ENCODE results near the gene EGFL7. TPM values are rescaled to one million over a fixed set of nuclear protein-coding genes. Genes with fewer than 3 reads are reported as not detected.
A peak's percentile ranks its signal among the peaks of the same experiment; 100 is the strongest.

EGFL7 gene
- total and polyA plus RNA-seq, 2 of the 8 experiments (the other 6 are each of a cell fraction or from before 2014, with no cell fraction given): 37.8 to 53.4 TPM

- no peak overlapping the region for H3K4ac ChIP-seq (replicated peaks; ENCODE audit: insufficient read length, low read depth, low read length)
- H2BK15ac ChIP-seq (ENCODE audit: low read length): peak overlapping the region; percentile 46; the same call in 1 of the 2 replicates
- no peak overlapping the region for H3K9ac ChIP-seq (replicated peaks in 1 of 4; ENCODE audit: extremely low read depth in 1 of 4, low read depth in 3 of 4, low read length in 3 of 4)
- no peak overlapping the region for H3K23ac ChIP-seq (ENCODE audit: insufficient read length)
- no peaks in the 10 kb centered on the region for H3K79me1 ChIP-seq (ENCODE audit: low read depth, low read length)
- no peaks in the 10 kb centered on the region for H3K9me3 ChIP-seq (ENCODE audit: insufficient read depth in 2 of 2, low read depth in 1 of 2, low read length in 1 of 2)
- no peaks in the 10 kb centered on the region for H4K20me1 ChIP-seq (replicated peaks in 1 of 2; ENCODE audit: control insufficient read depth in 1 of 2, insufficient read depth in 2 of 2, low read length in 2 of 2)
- H3K27me3 ChIP-seq (replicated peaks in 1 of 4; ENCODE audit: control insufficient read depth in 3 of 4, extremely low read depth in 1 of 4, insufficient read depth in 3 of 4, low read length in 3 of 4): no peaks in the 10 kb centered on the region
- peak overlapping the region; percentile 71; the same call in 1 of the 2 replicates for H2BK5ac ChIP-seq (ENCODE audit: low read depth, low read length)
- H3K18ac ChIP-seq (ENCODE audit: extremely low read depth, low read length): no peak overlapping the region; the same call in 1 of the 2 replicates
- H4K5ac ChIP-seq (ENCODE audit: insufficient read length, low read depth, low read length): no peak overlapping the region
- POLR2A ChIA-PET (ENCODE audit: partially characterized antibody): interaction anchor here (0.8 to 1.4 kb wide), 4 partner anchors 24 to 120 kb away, joined by 3 read pairs; no protein-coding TSS in a partner anchor
- H2BK120ac ChIP-seq (replicated peaks; ENCODE audit: low read depth, low read length): no peak overlapping the region
- H2BK20ac ChIP-seq (ENCODE audit: low read length): no peak overlapping the region
- H3K4me2 ChIP-seq (ENCODE audit: insufficient read depth in 1 of 2, low read depth in 2 of 2, low read length in 2 of 2): no peak overlapping the region
- DNase-seq (ENCODE audit: low read depth in 1 of 2, low spot score in 2 of 2): peak in 1 of 2 experiments; percentile 42
- no peak overlapping the region for H2AFZ ChIP-seq (ENCODE audit: low read length)
- no peaks in the 10 kb centered on the region for H3K79me2 ChIP-seq (ENCODE audit: control insufficient read depth in 1 of 2, insufficient read depth in 2 of 2, low read length in 2 of 2)
- H4K91ac ChIP-seq (replicated peaks; ENCODE audit: insufficient read length, low read length): peak overlapping the region; percentile 97
- TF ChIP-seq POLR2AphosphoS5 (IDR thresholded peaks at IDR 0.05; ENCODE audit: low read depth, low read length): no peak
- TF ChIP-seq RBBP5 (IDR thresholded peaks at IDR 0.05; ENCODE audit: borderline replicate concordance, low read depth, low read length): no peak
- H3K36me3 ChIP-seq (ENCODE audit: control insufficient read depth in 2 of 4, insufficient read depth in 4 of 4, low read length in 3 of 4): no peaks in the 10 kb centered on the region
- peaks cover 0 to 2% (median 0%) of the 10 kb centered on the region in 4 experiments; a peak in 1 of 7 replicates for H3K4me1 ChIP-seq (replicated peaks in 1 of 4; ENCODE audit: control insufficient read depth in 3 of 4, insufficient read depth in 4 of 4, low read length in 3 of 4)
- no peak overlapping the region for H3K4me3 ChIP-seq (ENCODE audit: extremely low read depth in 1 of 4, insufficient read depth in 2 of 4, low read depth in 3 of 4, low read length in 4 of 4)
- H2BK12ac ChIP-seq (ENCODE audit: low read depth, low read length): peak overlapping the region; percentile 50; the same call in 1 of the 2 replicates
- no peak overlapping the region for H2AK5ac ChIP-seq (ENCODE audit: low read depth, low read length)
- no peak overlapping the region for H3K14ac ChIP-seq (ENCODE audit: insufficient read length)
- WGBS, 2 experiments (ENCODE audit: extremely low coverage in 1 of 2, insufficient coverage in 1 of 2, insufficient read length in 1 of 2, insufficient replicate concordance in 2 of 2, low coverage in 1 of 2, low lambda C conversion rate in 2 of 2, missing lambda C conversion rate in 1 of 2): 84% methylated on average over 9 of the region's 13 CpGs; no CpG with 5 or more reads in 1 of the 2 experiments
- H3K27ac ChIP-seq (ENCODE audit: low read depth, low read length): peak overlapping the region; percentile 26; the same call in 1 of the 2 replicates
- no peak overlapping the region for H3K56ac ChIP-seq (replicated peaks; ENCODE audit: insufficient read length, low read depth, low read length)
- H3K23me2 ChIP-seq (ENCODE audit: low read depth, low read length): no peaks in the 10 kb centered on the region
- no peak for FAIRE-seq
- CTCF ChIA-PET (ENCODE audit: partially characterized antibody): interaction anchor here (0.7 to 9.6 kb wide), 22 partner anchors 9 to 186 kb away, joined by 3 to 253 read pairs (median 4); no protein-coding TSS in a partner anchor
- H4K8ac ChIP-seq (ENCODE audit: extremely low read depth, insufficient read depth, low read length): no peak overlapping the region
These were observed 38.9 kb upstream of the EGFL7 start for GRCh38 chr9:136623842-136624183.
